ENCODE data around the gene IFT80. TPM values are rescaled to one million over a fixed set of nuclear protein-coding genes. Genes with fewer than 3 reads are reported as not detected.

IFT80 gene
- total RNA-seq, 1 experiment from 2014 or later, result 9.1 TPM

- no peak for ATAC-seq
- CTCF ChIA-PET, result no interaction called here
These were observed 119.4 kb downstream of the IFT80 start for GRCh38 chr3:160279657-160280056.

GRCh38 chr3:160278210-160278609, 120.8 kb downstream of the IFT80 start:
- BruUV-seq (replicated peaks), result no TSS peak
- POLR2A ChIA-PET (ENCODE audit: unreplicated experiment), result no interaction called here
- no peak for TF ChIP-seq EZH2phosphoT487 (IDR thresholded peaks at IDR 0.05; ENCODE audit: borderline replicate concordance, low read length)
- TF ChIP-seq EZH2 (IDR thresholded peaks at IDR 0.05; ENCODE audit: low read length, unreplicated experiment), result no peak
- no peak for TF ChIP-seq CTCF (conservative IDR thresholded peaks at IDR 0.05; ENCODE audit: low read depth, low read length)
- H2AFZ ChIP-seq (ENCODE audit: low read length), result no peak overlapping the region
- no peaks in the 10 kb centered on the region for H3K27me3 ChIP-seq (ENCODE audit: low read length)
- intact Hi-C loops (cut with micrococcal nuclease), result no loop called here
- no peak for ATAC-seq
- no peak for DNase-seq
- no peak overlapping the region for H3K9ac ChIP-seq (ENCODE audit: low read length)
- no peaks in the 10 kb centered on the region for H3K36me3 ChIP-seq (ENCODE audit: low read depth, low read length)
- H3K4me1 ChIP-seq (ENCODE audit: insufficient read depth, low read length), result no peaks in the 10 kb centered on the region
- H3K9me3 ChIP-seq (ENCODE audit: low read length), result no peaks in the 10 kb centered on the region
- no peaks in the 10 kb centered on the region for H3K9me2 ChIP-seq (replicated peaks; ENCODE audit: low read length)
- no peak overlapping the region for H3K4me2 ChIP-seq (ENCODE audit: low read length)
- no peak overlapping the region for H3K4me3 ChIP-seq (ENCODE audit: low read length)
- H3K79me2 ChIP-seq (ENCODE audit: low read length), result no peaks in the 10 kb centered on the region
- H3F3A ChIP-seq (ENCODE audit: low read length, unreplicated experiment), result no peaks in the 10 kb centered on the region
- no peaks in the 10 kb centered on the region for H4K20me1 ChIP-seq (ENCODE audit: low read length)
- no peak overlapping the region for H3K27ac ChIP-seq (ENCODE audit: low read length)
- CTCF ChIA-PET, result no interaction called here

More at GRCh38 chr3:160279657-160280056, 119.4 kb downstream of the IFT80 start:
- TF ChIP-seq EZH2phosphoT487 (IDR thresholded peaks at IDR 0.05; ENCODE audit: borderline replicate concordance, low read length) (no peak), CTCF (conservative IDR thresholded peaks at IDR 0.05; ENCODE audit: low read depth, low read length) (no peak), EZH2 (IDR thresholded peaks at IDR 0.05; ENCODE audit: low read length, unreplicated experiment) (no peak)
- no TSS peak for BruUV-seq (replicated peaks)
- H3K9me3 ChIP-seq (ENCODE audit: low read length), result no peaks in the 10 kb centered on the region
- H3K36me3 ChIP-seq (ENCODE audit: low read depth, low read length), result no peaks in the 10 kb centered on the region
- no peak overlapping the region for H3K9ac ChIP-seq (ENCODE audit: low read length)
- H3K79me2 ChIP-seq (ENCODE audit: low read length), result no peaks in the 10 kb centered on the region
- no peaks in the 10 kb centered on the region for H3K4me1 ChIP-seq (ENCODE audit: insufficient read depth, low read length)
- POLR2A ChIA-PET (ENCODE audit: unreplicated experiment), result no interaction called here
- no peaks in the 10 kb centered on the region for H3K9me2 ChIP-seq (replicated peaks; ENCODE audit: low read length)
- DNase-seq, result no peak
- H3K4me2 ChIP-seq (ENCODE audit: low read length), result no peak overlapping the region
- H3K27me3 ChIP-seq (ENCODE audit: low read length), result no peaks in the 10 kb centered on the region
- intact Hi-C loops (cut with micrococcal nuclease), result no loop called here
- no peak overlapping the region for H3K27ac ChIP-seq (ENCODE audit: low read length)
- no peak overlapping the region for H2AFZ ChIP-seq (ENCODE audit: low read length)
- no peaks in the 10 kb centered on the region for H3F3A ChIP-seq (ENCODE audit: low read length, unreplicated experiment)
- H3K4me3 ChIP-seq (ENCODE audit: low read length), result no peak overlapping the region
- H4K20me1 ChIP-seq (ENCODE audit: low read length), result no peaks in the 10 kb centered on the region

GRCh38 chr3:160265088-160265487, 133.9 kb downstream of the IFT80 start:
- H3K4me2 ChIP-seq (ENCODE audit: low read length), result no peak overlapping the region
- ATAC-seq (no peak), DNase-seq (peak; percentile 5)
- H3K27me3 ChIP-seq (ENCODE audit: low read length), result no peaks in the 10 kb centered on the region
- intact Hi-C loops (cut with micrococcal nuclease), result no loop called here
- BruUV-seq (replicated peaks), result no TSS peak
- H3K9me2 ChIP-seq (replicated peaks; ENCODE audit: low read length), result no peaks in the 10 kb centered on the region
- no peak overlapping the region for H2AFZ ChIP-seq (ENCODE audit: low read length)
- no peaks in the 10 kb centered on the region for H3K4me1 ChIP-seq (ENCODE audit: insufficient read depth, low read length)
- CTCF ChIA-PET, result no interaction called here
- H3K36me3 ChIP-seq (ENCODE audit: low read depth, low read length), result no peaks in the 10 kb centered on the region
- no peaks in the 10 kb centered on the region for H3K9me3 ChIP-seq (ENCODE audit: low read length)
- no peak overlapping the region for H3K9ac ChIP-seq (ENCODE audit: low read length)
- TF ChIP-seq EZH2 (IDR thresholded peaks at IDR 0.05; ENCODE audit: low read length, unreplicated experiment), result no peak
- no peak for TF ChIP-seq CTCF (conservative IDR thresholded peaks at IDR 0.05; ENCODE audit: low read depth, low read length)
- no peak for TF ChIP-seq EZH2phosphoT487 (IDR thresholded peaks at IDR 0.05; ENCODE audit: borderline replicate concordance, low read length)
- H4K20me1 ChIP-seq (ENCODE audit: low read length), result no peaks in the 10 kb centered on the region
- POLR2A ChIA-PET (ENCODE audit: unreplicated experiment), result no interaction called here
- H3K79me2 ChIP-seq (ENCODE audit: low read length), result no peaks in the 10 kb centered on the region
- no peaks in the 10 kb centered on the region for H3F3A ChIP-seq (ENCODE audit: low read length, unreplicated experiment)
- no peak overlapping the region for H3K27ac ChIP-seq (ENCODE audit: low read length)
- no peak overlapping the region for H3K4me3 ChIP-seq (ENCODE audit: low read length)

Data from PC-3 (cell line).